ENCODE data around the gene XPOT.
A peak's percentile ranks its signal among the peaks of the same experiment; 100 is the strongest.

The XPOT gene

DNA sequence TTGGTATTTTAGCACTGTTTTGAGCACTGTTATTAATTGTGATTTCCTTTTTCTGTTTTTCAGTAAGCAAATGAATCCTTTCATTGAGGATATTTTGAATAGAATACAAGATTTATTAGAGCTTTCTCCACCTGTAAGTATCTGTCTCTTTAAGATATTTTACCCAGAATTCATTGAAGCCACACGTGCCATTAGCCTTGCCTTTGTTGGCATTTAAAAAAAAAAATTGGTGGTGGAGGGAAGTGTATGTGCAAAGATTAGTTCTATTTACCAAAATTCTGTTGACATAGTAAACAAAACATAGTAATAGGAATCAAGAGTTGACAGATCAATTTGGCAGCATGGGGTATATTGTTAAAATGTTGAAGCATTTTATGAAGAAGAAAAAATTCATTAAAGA is 23.8 kb downstream of the XPOT start:
- no peak for DNase-seq (ENCODE audit: low read depth in 3 of 3)

GRCh38 chr12:64428956-64429355 is 24.8 kb downstream of the XPOT start:
- DNase-seq (ENCODE audit: low read depth in 3 of 3) = no peak

DNA sequence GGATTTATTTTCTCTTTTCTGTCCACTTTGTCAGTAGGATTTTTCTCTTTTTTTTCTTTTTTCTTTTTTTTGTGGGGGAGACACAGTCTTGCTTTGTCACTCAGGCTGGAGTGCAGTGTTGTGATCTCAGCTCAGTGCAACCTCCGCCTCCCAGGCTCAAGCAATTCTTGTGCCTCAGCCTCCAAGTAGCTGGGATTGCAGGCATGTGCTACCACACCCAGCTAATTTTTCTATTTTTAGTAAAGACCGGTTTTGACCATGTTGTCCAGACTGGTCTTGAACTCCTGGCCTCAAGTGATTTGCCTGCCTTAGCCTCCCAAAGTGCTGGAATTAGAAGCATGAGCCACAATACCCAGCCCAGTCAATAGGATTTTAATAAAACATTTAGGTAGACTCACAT is 26.7 kb downstream of the XPOT start:
- DNase-seq (ENCODE audit: low read depth in 3 of 3) = no peak

DNA sequence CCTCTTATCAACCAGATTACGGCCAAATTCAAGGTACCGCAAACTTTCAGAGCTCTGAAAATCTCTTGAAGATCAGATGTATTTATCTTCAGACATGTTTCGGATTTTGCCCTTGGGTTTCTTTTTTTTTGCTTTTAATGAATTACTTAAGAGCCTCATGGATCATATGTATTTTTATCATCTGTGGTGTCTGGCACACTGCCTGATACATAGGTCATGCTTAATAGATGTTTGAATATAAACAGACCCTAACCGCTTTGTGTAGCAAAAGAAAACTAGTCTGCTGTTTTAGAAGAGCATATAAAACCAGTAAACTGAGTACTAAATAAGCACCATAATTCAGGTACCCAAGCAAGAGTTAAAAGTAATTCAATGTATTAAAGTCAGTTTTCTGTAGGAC is 27.6 kb downstream of the XPOT start:
- no peak for DNase-seq (ENCODE audit: low read depth in 3 of 3)

DNA sequence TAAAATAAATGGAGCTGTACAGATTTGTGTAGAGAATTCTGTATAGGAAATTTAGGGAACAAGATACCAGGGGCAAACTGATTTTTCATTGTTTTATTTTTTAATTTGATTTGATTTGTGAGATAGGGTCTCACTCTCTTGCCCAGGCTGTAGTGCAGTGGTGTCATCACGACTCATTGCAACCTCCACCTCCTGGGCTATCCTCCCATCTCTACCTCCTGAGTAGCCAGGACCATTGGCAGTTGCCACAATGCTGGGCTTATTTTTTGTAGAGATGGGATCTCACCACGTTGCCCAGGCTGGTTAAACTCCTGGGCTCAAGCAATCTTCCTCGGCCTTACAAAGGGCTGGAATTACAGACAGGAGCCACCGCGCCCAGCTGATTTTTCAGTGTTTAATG is 29.7 kb downstream of the XPOT start:
- no peak for DNase-seq (ENCODE audit: low read depth in 3 of 3)

DNA sequence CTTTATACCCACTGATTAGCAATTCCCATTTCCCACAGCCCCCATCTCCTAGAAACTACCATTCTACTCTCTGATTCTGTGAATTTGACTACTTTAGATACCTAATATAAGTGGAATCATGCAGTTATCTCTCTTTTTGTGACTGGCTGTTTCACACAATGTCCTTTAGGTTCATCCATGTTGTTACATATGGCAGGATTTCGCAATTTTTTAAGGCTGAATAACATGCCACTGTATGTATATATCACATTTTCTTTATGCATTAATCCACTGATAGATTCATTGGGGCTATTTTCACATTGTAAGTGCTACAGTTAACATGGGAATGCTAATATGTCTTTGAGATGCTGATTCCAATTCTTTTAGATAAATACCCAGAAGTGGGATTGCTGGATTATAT is 35.9 kb downstream of the XPOT start:
- DNase-seq (ENCODE audit: low read depth in 3 of 3) = no peak

- no peak for DNase-seq (ENCODE audit: low read depth in 3 of 3)
These were observed 41.3 kb downstream of the XPOT start for GRCh38 chr12:64445490-64445889.

GRCh38 chr12:64446295-64446694 is 42.1 kb downstream of the XPOT start:
- DNase-seq (ENCODE audit: low read depth in 3 of 3) = no peak

- DNase-seq (ENCODE audit: low read depth in 3 of 3) = no peak
These were observed 46.0 kb downstream of the XPOT start for GRCh38 chr12:64450057-64450640.

GRCh38 chr12:64450711-64451486 is 46.7 kb downstream of the XPOT start:
- DNase-seq (ENCODE audit: low read depth in 3 of 3) = no peak

GRCh38 chr12:64451687-64452558 is 47.7 kb downstream of the XPOT start, which contains the start of gene TBK1:
Gene TBK1 (plus strand): TSS chr12:64452120. CDS start chr12:64455871, 3,751 bp downstream.
- peak; percentile 42 to 69 (median 51) for DNase-seq (ENCODE audit: low read depth in 3 of 3)

GRCh38 chr12:64452559-64453329 is 48.6 kb downstream of the XPOT start:
- no peak for DNase-seq (ENCODE audit: low read depth in 3 of 3)

DNA sequence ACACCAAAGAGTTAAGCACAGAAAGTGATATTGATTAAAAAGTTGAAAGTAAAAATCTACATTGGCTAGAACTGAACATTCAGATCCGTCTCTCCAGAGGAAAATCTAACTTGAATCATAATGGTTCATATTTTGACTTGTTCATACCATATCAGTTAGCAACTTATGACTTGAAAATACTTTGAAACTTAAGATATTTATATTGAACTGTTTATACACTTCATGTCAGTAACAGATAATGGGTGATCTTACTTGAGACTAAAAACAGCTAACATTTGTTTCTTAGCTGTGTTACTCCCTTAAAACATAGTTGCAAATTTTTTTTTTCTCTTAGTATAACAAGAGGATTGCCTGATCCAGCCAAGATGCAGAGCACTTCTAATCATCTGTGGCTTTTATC is 51.3 kb downstream of the XPOT start:
- no peak for DNase-seq (ENCODE audit: low read depth in 3 of 3)

DNA sequence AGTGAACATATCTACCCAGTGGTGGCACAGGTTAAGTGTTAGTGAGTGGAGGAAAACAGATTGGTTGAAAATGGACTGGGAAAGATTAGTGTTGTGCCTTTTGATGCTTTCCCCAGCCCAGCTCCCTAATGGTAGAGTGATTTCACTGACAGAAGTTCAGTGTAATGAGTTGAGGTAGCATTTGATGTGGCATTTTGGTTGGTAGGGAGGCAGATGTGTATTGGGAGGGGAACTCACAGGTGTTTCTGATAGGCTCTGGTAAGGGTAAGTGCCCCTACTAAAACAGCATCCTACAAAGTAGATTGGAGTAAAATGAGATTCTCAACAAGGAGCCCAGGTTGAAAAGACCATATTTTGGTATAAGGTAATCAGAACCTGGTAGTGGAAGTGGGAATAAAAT is 51.9 kb downstream of the XPOT start:
- no peak for DNase-seq (ENCODE audit: low read depth in 3 of 3)

- DNase-seq (ENCODE audit: low read depth in 3 of 3) = peak in 2 of 3 experiments; percentile 16 to 18
These were observed 52.8 kb downstream of the XPOT start for GRCh38 chr12:64457032-64457431.

- no peak for DNase-seq (ENCODE audit: low read depth in 3 of 3)
These were observed 53.3 kb downstream of the XPOT start for GRCh38 chr12:64457466-64457865.

- DNase-seq (ENCODE audit: low read depth in 3 of 3) = no peak
These were observed 53.7 kb downstream of the XPOT start for GRCh38 chr12:64457923-64458322.

DNA sequence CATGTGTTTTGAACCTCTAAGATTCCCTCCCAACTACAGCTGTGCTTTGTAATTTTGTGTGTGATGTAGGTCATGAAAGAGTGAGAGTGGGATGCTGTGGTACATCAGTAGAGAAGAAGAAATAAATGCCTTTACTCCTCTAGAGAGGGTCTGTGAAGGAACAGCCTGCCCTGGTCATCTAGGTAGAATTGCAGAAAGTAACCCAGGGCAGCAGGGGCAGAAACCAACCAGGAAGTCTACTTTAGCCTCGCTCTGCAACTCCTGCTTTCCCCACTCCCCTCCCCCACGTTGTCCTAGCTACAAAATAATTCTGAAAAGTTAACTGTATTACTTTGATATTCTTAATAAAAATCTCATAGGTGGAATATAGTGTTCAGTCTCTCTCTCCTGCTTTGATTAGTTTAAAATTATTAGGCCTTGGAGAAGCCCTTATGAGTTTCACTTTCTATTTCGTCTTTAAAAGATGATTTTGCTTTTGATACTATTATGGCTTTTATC is 55.3 kb downstream of the XPOT start:
- DNase-seq (ENCODE audit: low read depth in 3 of 3) = no peak

DNA sequence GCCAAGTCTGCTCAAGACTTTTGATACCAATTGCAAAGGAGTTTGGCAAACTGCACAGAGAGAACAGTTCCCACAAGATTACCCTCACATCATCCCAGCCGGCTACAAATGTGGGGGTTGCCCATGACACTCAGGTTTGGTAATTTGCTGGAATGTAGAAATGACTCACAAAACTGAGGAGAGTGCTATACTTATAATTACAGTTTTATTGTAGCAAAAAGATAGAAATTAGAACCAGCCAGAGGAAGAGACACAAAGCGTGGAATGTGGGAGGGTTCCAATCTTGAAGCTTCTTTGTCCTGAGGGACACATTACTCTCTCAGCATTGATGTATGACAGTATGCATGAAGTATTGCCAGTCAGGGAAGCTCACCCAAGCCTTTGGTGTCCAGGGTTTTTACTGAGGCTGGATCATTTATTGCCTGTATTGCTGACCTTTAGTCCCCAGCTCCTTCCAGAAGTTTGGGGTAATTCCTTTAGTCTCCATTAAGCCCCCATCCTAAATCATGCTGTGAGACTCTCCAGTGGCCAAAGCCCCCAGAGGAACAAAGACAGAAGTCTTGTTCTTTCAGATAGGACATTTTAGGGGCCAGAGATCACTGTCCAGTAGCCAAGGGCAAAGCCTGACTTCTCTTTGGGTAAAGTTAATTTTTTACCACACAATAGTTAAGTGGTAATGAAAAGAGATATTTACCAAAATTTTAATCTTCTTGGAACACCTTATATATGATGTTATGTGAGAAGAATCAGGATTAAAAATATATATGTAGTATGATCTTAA is 57.6 kb downstream of the XPOT start:
- DNase-seq (ENCODE audit: low read depth in 3 of 3) = no peak

DNA sequence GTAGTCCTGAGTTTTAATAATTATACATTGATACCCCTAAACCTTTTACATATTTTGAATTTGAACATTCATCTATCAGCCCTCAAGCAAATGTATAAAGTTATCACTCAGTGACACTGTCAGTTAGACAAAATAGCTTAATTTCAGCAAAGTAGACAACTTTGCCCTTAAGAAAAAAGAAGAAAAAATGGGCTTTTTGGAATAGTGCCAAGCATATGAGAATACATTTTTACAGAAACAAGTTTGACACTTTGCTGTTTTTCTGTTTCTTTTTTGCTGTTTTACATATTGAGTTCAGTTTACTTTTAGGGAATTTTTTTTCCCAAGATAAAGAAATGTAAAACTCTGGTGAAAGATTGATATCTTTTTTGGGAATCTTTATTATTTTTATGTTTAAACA is 62.0 kb downstream of the XPOT start:
- no peak for DNase-seq (ENCODE audit: low read depth in 3 of 3)

DNA sequence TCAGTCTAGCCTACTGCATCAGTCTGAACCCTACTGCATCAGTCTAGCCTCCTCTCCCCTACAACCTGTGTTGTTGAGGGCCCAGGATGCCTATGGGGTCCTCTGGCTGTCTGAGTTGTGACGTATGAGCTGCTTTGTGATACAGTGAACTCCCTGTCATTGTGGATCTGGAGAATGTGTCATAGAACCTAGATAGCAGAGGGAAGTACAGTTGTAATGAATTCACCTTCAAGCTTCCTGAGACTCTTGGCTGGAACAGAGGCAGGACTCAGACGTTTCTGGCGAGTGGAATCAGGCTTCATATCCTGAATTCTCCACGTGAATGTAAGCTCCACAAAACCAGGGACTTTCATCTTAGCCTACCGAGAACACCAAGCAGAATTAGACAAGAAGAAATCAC is 64.8 kb downstream of the XPOT start:
- DNase-seq (ENCODE audit: low read depth in 3 of 3) = no peak

Data from stimulated activated CD4-positive, alpha-beta T cell treated with anti-CD3 and anti-CD28 coated beads, TNF-alpha, amount 100 ng/mL, for 24 hours (primary cell).